GM19324 (cell line): ENCODE results near the gene MCUR1.
"Not testable (repeated sequence)": the region's sequence is repeated elsewhere in the genome, so short reads cannot be mapped to it uniquely, and the experiment has no call there.

ENCODE experiments used
- ATAC-seq: cut with Tn5 transposase; IDR thresholded peaks from one replicate; pipeline ENCODE4 v1.9.1; 2021; ENCODE audit warnings: mild to moderate bottlenecking, moderate library complexity; ENCODE audit not compliant: unreplicated experiment, low FRiP score

MCUR1 gene

GRCh38 chr6:13829419-13829818, 15.1 kb upstream of the MCUR1 start:
- not testable (repeated sequence) for ATAC-seq

GRCh38 chr6:13828656-13829301, 14.4 kb upstream of the MCUR1 start:
- ATAC-seq = not testable (repeated sequence)

- ATAC-seq = no peak
Measured at GRCh38 chr6:13827032-13827431, 12.7 kb upstream of the MCUR1 start.

- no peak for ATAC-seq
Measured at GRCh38 chr6:13825871-13826270, 11.5 kb upstream of the MCUR1 start.

- ATAC-seq = no peak
Measured at GRCh38 chr6:13818341-13818740, 4.0 kb upstream of the MCUR1 start.

- no peak for ATAC-seq
Measured at GRCh38 chr6:13814938-13815575, 700 bp upstream of the MCUR1 start.

- peak; percentile 45 for ATAC-seq
Measured at GRCh38 chr6:13813621-13814175, 659 bp downstream of the MCUR1 start.

- ATAC-seq = no peak
Measured at GRCh38 chr6:13813026-13813425, 1.3 kb downstream of the MCUR1 start.

GRCh38 chr6:13812359-13812642, 2.1 kb downstream of the MCUR1 start:
- ATAC-seq = no peak

- no peak for ATAC-seq
Measured at GRCh38 chr6:13811627-13812358, 2.6 kb downstream of the MCUR1 start.

- ATAC-seq = no peak
Measured at GRCh38 chr6:13810688-13811446, 3.5 kb downstream of the MCUR1 start.

- no peak for ATAC-seq
Measured at GRCh38 chr6:13808801-13809200, 5.6 kb downstream of the MCUR1 start.

GRCh38 chr6:13807696-13808095, 6.7 kb downstream of the MCUR1 start:
- no peak for ATAC-seq

- ATAC-seq = no peak
Measured at GRCh38 chr6:13803581-13803980, 10.8 kb downstream of the MCUR1 start.

- ATAC-seq = no peak
Measured at GRCh38 chr6:13800615-13801014, 13.7 kb downstream of the MCUR1 start.

GRCh38 chr6:13796781-13797180, 17.6 kb downstream of the MCUR1 start:
- no peak for ATAC-seq

- ATAC-seq = peak; percentile 84
Measured at GRCh38 chr6:13795041-13795750, 19.2 kb downstream of the MCUR1 start.

GRCh38 chr6:13794184-13794583, 20.2 kb downstream of the MCUR1 start:
- no peak for ATAC-seq

GRCh38 chr6:13789746-13790145, 24.6 kb downstream of the MCUR1 start:
- no peak for ATAC-seq

- ATAC-seq = no peak
Measured at GRCh38 chr6:13788820-13789219, 25.5 kb downstream of the MCUR1 start.
